Activated T-cell treated with anti-CD3 and anti-CD28 coated beads for 48 hours (primary cell): ENCODE results near the gene DNAJB12.
"Not testable (repeated sequence)": the region's sequence is repeated elsewhere in the genome, so short reads cannot be mapped to it uniquely, and the experiment has no call there.

Source experiments
- DNase-seq: peaks from one replicate; pipeline ENCODE4 v3.0.0-alpha.2; 2020; ENCODE audit warnings: low read depth

DNAJB12 gene

DNA sequence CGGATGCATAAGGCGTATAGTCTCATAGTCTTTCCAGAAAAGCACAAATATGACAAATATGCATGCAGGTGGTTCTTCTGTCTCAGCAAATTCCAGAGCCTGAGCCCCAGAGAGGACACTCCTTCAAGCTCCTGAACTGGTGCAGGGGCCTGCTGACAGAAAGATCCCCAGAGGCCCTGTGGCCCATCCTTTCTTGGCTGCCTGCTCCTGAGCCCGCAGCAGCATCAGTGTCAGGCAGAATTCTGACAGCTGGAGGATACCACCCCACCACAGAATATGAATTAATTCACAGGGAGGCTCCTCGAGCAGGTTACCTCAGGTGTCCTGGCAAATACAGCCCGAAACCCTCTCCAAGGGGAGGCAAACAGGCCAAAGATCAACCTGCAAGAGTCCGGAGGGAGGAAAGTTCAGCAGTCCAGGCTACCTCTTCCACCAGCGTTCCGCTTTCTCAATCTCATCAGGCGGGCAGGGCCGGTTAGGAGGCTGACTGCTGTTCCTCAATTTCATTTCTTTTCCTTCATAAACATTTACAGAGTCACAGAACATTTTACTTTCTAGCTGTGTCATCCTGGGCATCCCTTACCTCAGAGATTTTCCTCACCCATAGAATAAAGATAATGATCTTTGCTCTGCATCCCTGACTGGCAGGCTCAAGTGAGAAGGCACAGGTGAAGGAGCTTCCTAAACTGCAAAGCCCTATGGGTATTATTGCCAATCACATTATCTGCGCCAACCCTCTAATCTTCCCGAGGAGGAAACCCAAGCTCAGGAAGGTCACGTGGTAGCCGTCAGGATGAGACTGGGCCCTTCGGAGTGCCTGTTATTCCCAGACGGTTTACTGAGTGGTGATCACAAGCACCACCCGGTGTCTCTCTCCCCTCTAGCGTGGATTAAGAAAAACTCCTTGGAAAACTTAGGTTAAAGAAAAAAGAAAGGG is 1.4 kb downstream of the DNAJB12 start:
- no peak for DNase-seq

DNA sequence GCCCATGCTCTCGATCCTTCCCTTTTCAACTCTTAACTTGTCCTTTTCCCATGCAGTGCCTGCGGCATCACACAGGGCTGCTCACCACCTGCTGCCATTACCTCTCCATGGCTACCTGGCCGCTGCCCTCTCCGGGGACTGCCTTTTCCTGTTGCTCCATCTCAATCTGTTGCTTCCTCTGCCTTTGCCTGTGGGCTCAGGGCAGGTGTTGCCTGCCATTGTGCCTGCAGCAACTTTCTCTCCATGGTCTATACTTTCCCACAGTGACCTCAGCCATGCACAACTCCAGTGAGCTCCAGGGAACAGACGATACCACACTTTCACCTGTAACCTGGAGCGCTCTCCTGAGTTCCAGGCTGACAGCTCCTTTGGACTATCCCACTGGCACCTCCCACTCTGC is 3.2 kb downstream of the DNAJB12 start:
- no peak for DNase-seq

DNA sequence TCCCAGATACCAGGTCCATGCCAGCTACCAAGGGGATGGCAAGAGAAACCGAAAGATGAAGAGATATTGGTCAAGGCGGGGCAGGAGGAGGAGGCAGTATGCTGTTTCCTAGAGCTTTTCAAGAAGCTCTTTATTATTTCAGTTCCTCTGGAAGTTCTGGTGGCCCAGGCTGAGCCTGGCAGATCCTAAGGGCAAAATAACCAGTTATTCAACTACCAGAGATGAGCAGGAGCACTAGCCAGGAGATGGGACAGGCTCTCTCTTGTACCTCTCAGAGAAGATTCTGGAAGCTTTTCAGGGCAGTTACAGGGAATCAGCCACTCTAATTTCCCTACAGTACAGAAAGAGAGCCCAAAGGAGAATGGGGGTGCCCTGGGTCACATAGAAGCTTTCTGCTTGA is 5.3 kb downstream of the DNAJB12 start:
- DNase-seq: no peak

DNA sequence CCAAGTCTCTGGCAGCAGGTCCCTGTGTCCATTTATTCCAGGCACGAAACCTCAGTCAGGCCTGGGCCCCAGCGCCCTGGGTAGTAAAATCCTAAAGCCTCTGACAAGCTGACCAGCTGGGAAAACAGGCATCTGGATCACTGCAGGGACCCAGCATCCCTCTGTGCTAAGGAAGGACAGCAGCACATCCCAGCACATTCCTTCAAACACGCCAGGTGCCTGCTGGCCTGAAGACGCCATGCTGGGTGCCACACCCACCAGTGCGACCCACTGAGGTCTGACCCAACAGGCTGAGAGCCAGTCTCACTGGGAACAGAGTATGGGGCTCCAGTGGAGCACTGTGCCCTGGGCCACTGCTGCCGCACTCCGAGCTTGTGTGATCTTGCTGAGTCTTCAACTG is 6.4 kb downstream of the DNAJB12 start:
- DNase-seq: no peak

DNA sequence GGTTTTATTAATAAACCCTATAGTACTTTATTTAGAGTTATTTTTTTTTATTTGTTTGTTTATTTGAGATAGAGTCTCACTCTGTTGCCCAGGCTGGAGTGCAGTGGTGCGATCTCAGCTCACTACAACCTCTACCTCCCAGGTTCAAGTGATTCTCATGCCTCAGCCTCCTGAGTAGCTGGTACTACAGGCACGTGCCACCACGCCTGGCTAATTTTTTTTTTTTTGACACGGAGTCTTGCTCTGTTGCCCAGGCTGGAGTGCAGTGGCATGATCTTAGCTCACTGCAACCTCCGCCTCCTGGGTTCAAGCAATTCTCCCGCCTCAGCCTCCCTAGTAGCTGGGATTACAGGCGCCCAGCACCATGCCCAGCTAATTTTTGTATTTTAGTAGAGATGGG is 8.6 kb downstream of the DNAJB12 start:
- DNase-seq: not testable (repeated sequence)

DNA sequence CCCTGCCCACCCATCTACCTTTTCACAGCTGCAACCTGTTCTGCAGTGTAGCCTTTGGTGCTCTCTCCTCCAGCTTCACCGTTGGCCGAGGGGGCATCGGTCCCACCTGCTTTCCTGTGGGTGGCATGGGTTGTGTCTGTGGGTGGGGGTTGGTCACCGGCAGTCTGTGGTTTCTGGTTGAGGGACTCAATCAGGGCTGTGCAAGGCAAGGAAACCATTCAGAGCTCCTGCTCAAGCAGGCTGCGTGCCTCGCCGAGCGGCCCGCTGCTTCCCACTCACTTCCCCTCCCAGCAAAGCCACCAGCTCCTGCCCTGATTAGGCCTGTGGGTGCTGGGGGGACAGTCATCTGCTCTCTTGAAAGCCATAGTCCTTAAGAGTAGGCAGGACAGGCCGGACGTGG is 9.8 kb downstream of the DNAJB12 start:
- DNase-seq: no peak

DNA sequence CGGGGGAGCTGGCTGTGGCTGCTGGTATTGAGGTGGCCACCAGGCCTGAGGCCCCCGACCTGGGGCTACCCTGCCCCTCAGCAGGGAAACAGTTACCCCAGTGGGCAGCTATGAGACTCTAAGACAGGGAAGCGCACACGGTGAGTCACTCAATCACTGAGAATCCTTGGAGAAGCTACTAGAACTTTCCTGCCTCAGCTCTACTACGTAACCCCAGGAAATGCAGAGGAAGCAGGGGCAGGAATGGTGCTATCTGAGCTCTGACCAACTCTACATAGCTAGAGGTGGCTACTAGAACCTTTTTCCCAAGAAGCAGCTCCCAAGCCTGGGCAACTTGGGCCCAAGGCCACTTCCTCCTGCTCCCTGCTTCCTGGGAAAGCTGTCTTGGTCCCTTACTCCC is 11.8 kb downstream of the DNAJB12 start:
- no peak for DNase-seq

DNA sequence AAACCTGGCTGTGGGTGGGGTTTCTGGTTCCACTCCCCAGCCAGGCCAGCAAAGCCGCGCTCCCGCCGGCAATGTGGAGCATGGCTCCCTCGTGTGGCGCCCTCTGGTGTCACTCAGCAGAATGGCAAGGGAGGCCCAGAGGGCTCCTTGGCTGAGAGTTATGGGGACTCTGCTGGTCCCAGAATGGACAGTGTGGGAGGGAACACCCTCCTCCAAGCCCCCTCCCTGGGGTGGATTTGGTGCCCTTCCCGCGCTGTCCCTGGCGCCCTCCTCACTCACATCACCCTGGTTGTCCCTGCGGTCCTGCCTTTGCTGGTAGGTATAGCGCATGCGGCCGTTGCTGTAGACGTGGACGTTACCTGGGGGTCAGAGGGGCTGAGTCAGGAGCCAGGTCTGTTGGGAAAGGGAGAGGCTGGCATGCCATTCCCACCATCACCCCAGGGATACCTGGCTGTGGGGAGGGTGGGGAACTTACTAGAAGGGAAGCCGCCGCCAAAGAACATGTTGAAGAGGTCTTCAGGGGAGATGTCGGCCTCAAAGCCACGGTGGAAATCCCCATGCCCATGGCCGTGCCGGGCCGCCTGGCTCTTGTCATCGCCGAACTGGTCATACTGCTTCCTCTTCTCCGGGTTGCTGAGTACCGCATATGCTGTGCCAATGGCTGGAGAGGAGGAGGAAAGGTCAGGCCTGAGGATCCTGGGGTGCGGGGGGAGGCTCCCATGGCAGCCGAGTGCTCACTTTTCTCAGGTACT is 14.0 kb downstream of the DNAJB12 start:
- peak; percentile 76 for DNase-seq

DNA sequence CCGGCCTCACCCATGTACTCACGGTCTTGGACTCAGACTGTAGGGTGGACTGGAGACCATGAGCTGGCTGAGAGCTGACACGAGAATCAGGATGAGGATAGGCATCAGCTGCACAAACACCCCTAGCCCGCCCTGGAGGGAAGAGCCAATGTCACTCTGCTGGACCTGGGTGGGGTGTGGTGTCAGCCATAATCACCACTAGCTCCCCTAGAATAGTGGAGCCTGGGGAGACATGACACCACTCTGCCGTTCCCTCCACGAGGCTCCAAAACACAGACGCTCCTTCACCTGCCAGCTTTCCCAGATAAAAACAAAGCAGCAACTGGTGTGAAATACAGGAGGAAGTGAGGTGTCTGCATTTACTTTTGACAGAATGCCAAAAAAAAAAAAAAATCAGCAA is 16.5 kb downstream of the DNAJB12 start:
- DNase-seq: no peak

DNA sequence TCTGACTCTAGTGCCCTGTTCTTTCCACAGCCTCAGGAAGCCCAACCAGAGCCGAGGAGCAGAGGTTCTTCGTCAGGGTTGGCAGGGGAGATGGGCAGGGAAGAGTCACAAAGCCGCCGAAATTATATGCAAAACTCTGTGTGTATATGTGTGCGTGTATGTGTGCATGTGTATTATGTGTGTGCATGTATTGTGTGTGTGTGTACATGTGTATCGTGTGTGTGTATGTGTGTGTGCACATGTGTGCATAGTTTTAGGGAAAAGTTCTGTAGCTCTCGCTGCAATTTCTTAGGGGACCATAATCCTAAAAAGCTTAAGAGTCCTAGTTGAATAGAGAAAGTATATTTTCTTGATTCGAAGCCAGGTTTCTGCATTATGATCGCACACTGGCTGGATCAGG is 17.0 kb downstream of the DNAJB12 start:
- no peak for DNase-seq

DNA sequence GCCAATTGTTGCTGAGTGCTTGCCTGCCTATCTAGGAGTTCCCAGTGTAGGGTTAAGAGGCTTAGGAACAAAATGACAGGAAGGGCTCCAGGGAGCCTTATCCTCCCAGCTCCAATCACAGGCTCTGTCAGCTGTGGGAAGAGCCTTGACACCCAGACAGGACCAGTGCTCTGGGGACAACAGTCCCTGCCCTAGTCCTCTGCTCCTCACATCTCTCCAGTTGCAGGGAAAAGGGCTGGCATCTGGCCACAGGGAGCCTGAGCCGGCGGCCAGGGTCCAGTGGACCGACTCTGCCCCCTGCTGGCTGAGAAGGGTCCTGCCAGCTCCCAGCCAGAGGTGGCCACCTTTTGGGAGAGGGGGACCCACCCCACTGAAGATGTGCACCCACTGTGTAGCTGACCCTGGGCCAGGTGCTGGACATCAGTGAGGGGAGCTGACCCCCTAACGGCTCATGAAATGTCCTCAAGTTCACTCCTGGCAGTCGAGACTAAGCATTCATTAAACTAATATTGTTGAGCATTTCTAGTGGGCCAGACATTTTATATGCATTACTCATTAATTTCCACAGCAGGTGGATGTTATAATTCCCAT is 17.6 kb downstream of the DNAJB12 start:
- peak; percentile 69 for DNase-seq

DNA sequence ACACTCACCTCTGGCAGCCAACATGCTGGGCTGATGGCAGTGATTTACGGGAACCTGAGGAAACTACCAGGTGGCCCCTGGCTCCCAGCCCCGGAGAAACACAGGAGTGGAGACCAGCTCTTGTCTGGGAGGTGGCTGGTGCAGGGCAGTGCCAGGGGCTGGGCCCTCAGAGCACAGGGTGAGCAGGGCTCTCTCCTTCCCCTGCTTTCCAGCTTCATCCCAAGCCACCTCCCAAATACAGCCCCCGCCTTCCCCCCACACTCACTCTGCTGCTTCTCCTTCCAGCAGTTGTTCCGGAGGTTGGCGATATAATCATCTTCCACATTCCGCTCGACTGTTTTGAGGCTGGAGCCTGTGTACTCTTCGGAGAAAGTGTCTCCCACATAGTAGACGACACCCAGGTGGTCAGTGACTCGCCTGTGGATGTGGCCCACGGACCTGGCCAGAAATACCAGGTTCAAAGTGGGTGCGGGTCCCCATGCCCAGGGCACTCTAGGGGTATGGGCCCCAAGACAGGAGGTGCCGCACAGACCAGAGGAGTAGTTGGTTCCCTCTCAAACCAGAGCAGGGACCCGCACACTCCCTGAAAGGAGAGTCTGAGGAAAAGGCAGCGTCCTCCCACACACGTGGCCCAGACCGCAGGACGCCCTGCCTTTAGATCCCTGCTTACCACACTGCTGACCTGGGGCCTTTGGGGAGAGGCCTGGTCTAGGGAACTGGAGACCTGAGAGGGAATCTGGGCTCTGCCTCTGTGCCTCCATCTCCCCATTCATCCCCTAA is 18.3 kb downstream of the DNAJB12 start:
- DNase-seq: no peak

DNA sequence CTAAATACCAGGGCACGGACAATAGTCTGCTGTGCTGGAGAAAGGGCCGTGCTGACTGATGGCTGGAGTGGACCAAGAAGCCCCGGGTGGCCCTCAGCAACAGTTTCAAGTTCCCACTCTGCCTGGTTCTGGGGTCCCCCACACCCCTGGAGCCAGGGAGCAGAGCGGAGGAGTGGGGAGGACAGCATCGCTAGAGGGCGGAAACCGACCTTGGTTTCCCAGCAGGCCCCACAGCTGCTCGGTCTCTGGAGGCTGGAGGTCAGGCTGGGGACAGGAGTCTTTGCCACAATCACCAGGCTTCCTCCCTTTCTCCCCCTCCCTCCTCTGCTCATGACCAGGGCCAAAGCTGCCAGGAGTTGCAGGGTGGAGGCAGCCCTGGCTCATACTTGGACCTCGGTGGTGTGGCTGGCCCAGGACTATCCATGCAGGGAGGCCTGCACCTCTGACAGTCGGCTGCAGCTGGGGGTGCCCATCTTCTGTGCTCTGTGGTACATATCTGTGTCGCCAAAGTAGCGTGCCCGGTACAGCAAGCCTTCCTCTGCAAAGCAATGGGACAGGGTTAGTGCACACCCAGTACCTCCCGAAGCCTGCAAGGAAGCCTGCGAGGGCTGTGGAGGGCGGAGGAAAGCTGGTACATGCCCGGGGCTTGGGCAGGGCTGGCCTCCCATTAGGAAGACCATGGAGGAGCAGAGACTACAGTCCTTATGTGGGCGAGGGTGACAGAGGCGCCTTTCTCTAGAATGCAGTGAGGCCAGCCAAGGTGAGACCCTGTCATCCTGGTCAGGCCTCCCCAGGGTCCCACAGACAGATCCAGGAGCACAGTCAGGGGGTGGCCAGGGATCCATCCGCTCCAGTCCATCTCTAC is 19.1 kb downstream of the DNAJB12 start:
- DNase-seq: peak; percentile 47

DNA sequence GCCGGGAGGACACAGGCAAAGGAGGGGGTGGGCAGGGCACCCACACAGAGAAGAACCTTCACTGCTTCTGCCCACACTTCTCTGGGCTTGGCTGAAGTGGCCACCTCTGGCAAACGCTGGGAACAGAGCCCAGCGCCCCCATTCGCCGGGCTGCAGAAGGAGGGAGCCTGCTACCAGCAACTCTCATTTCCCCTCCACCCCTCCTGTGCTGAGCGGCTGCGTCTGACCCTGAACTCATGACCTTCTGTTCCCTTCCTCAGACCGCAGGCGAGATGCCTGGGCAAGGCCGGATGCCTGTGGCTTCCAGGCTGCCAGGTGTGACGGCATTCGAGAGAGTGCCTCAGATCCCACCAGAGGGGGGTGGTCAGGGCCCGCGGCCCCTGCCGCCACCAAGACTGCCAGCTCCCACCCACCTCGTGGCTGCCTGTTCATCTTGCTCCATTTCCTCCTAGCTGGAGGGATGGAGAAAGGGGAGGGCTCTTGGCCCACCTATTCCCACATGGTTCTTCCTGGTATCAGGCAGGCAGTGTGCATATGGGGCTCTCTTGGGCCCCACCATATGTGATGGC is 19.8 kb downstream of the DNAJB12 start:
- DNase-seq: peak; percentile 86

DNA sequence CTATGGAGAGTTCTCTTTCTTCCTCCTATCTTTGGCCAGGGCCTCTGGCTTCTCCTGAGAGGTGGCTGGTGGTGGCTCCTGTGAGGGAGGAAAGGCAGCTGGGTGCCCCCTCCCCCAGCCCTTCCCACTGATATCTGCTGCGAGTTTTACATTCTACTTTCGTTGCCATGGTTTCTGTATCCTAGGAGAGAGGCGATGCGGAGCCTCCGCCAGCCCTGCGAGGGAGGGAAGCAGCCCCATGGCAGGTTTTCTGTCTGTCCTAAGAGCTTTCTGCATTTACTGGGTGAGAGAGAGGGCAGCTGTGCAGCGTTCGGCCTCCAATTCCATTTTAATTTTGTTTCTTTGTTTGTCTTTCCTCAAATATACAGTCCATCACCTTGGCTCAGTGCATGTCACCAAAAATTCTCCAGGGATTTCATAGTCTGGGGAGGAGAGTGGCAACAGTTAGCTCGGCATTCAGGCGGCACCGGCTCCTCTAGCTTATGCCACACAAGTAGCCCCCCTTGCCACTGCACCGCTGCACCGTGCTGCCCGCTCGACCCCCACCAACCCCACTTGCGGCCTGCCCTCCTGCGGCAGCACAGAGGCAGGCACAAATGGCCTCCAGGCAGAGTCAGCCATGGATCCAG is 20.4 kb downstream of the DNAJB12 start:
- no peak for DNase-seq

DNA sequence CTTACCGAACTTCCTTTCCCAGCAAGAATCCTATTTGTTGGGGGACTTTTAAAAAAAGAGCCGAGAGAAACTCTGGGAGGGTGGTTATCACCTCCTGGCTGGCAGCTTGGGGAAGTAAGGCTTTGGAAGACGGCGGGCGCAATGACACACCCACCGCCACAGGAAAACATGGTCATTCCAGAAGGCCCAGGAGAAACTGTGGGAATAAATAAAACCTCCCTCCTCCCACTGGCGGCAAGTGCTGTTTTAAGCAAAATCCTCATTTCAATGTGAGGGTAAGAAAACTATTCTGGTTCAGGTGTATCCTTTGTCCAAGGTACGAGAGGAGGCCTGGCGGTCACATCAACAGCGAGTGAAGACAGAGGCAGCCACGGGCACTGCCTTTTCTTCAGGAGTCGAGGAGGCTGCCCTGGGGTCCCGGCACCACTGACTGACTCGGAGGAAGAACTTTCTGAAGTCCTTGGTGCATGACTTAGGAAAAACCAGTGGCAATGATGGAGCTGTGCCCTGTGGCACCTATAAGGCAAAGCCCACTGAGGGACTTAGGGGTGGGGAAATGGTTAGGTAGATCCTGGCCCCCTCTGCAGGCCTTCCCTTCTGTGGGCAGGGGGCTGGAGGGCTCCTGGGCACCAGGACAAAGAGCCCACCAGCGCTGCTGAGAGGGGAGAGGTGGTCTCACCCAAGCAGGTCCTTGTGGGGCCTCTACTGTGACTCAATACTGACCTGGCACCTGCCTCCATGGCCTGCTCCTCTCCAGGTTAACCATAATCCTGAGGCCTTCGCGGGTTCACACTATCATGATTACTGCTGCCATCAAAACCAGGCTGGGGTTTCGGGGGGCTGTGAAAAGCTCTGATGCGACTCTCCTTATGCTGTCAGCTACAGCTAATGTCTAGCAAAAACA is 21.4 kb downstream of the DNAJB12 start:
- no peak for DNase-seq

DNA sequence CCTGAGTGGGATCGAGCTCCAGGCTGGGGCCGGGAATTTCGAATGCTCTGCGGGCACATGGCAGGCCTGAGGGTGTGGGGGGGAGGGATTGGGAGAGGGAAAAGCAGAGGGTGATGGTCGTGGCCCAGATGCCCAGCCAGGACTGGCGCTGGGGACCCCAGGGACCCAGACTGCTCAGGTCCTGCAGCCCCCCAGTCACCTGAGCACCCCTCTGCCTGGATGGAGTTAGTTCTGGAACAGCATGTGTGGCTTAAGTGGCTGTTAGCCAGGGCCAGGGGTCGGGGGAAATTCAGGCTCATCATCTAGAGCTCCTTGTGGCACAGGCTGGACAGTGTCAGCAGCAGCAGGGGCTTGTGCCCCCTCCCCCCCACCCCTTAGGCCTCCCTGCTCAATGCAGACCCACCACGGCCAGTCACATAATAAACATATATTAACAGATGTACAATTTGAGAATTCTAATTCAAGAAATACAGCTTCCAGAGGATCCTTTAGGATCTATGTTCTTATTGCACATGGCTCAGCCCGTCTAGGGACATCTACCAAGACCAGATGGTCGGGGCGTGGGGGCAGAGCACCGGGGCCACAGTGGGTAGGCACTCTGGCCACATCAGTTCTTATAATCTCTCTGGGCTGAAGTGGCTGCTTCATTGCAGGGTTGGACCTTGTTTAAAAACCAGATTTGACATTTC is 22.2 kb downstream of the DNAJB12 start:
- DNase-seq: no peak

DNA sequence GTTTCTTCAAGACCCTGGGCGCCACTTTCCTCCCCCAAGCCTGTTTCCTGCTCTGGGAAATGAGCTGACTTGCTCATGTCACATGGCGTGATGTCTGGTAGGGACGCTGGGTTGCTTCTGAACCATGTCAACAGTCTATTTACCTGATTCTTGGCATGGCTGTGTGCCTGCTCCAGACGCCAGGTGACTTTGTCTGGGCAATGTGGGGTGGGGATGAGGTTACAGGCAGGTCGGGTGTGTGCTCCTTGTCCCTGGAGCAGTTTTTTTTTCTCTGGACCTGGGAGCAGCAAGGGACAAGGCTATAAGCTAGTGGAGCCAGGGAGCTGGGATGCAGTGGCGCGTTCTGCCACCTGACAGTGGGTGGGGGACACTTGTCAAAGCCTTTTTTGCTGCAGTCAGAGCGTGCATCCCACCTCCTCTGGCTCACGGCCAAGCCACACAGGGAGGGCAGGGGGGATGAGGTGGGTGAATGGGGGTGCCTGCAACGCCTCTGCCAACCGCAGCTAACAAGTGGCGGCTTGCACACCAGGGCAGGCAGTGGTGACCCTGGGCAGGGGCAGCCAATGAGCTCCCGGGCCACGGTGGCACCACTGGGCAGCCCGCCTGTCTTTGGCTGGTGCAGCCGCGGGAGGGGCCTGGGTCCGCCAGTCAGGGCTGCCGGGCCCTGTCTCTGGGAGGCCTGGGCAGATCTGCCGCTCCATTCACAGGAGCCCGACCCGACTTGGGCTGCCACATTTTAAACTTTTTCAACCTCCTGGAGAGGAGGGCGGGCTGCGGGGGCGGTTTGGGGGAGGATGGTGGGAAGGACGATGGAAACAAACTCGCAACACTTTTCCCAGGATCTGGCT is 22.9 kb downstream of the DNAJB12 start:
- DNase-seq: peak; percentile 94
